OCI-LY7 (cell line): ENCODE results near the gene IL17REL.

ENCODE experiments used
- EZH2phosphoT487 ChIP-seq: fragments of 200-600 bp; sonication (generic); IDR thresholded peaks from 2 replicates; pipeline ENCODE4 v1.6.1; 2018; ENCODE audit warnings: low read depth, borderline replicate concordance, mild to moderate bottlenecking, mixed run types, antibody characterized with exemption, low read length, moderate library complexity, mixed read lengths
- TF ChIP-seq, protein P1 (sequence below): fragments of 200-600 bp; sonication (generic); conservative IDR thresholded peaks from 2 replicates; pipeline ENCODE4 v1.5.1; 2014; ENCODE audit warnings: mild to moderate bottlenecking, antibody characterized with exemption, low read length, moderate library complexity, mixed read lengths

DNA sequence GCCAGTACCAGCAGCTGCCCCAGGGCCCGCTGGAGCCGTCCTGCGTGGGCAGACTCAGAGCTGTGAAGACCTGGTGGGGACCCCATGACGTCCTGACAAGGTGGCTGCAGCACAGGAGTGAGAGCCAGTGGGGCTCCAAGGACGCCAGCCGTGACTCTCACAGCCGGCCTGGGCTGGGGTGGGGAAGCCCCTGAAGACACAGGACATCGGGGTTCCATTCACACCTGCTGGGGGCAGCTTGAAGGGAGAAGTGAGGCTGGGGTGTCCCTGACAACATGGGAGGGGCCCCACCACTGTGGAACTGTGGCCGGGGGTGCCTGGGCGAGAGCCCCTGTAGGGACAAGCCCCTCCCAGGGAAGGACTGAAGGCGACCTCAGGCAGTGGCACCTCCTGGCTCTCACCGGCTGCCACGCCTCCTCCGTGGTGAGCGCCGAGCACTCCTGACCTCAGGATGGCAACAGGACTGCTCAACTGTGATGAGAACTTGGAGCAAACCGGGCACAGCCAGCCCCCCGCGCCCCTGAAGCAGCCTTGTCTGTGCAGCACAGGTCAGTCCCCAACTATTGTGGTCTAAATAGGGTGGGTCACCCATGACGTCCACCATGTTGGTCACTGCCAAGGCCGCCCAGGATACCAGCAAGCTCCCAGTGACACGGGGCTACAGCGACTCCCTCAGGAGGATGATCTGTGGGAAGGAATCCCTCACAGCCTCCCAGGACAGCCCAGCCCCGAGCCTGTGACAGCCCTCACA is 22.7 kb upstream of the IL17REL start:
- TF ChIP-seq, protein P1, sequence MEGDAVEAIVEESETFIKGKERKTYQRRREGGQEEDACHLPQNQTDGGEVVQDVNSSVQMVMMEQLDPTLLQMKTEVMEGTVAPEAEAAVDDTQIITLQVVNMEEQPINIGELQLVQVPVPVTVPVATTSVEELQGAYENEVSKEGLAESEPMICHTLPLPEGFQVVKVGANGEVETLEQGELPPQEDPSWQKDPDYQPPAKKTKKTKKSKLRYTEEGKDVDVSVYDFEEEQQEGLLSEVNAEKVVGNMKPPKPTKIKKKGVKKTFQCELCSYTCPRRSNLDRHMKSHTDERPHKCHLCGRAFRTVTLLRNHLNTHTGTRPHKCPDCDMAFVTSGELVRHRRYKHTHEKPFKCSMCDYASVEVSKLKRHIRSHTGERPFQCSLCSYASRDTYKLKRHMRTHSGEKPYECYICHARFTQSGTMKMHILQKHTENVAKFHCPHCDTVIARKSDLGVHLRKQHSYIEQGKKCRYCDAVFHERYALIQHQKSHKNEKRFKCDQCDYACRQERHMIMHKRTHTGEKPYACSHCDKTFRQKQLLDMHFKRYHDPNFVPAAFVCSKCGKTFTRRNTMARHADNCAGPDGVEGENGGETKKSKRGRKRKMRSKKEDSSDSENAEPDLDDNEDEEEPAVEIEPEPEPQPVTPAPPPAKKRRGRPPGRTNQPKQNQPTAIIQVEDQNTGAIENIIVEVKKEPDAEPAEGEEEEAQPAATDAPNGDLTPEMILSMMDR, result no peak
- TF ChIP-seq EZH2phosphoT487, result no peak
